Stimulated activated CD8-positive, alpha-beta memory T cell treated with anti-CD3 and anti-CD28 coated beads, Interleukin-4, amount 100 ng/mL, for 24 hours (primary cell): ENCODE results near the gene FSTL3.
"Not testable (repeated sequence)": the region's sequence is repeated elsewhere in the genome, so short reads cannot be mapped to it uniquely, and the experiment has no call there.

Experiments
- DNase-seq: peaks from one replicate; pipeline ENCODE4 v3.0.0-alpha.2; 2020; ENCODE audit warnings: low read depth

FSTL3 gene

GRCh38 chr19:661427-662196 is 14.6 kb upstream of the FSTL3 start:
- peak; percentile 40 for DNase-seq

- peak; percentile 59 for DNase-seq
Measured at GRCh38 chr19:662207-662961, 13.8 kb upstream of the FSTL3 start.

- DNase-seq: peak; percentile 93
Measured at GRCh38 chr19:662962-663681, 13.1 kb upstream of the FSTL3 start, which contains the start of gene RNF126. RNF126 (minus strand) TSS chr19:663214; CDS start chr19:663121, 93 bp downstream.

GRCh38 chr19:663682-664117 is 12.5 kb upstream of the FSTL3 start:
- no peak for DNase-seq

- DNase-seq: peak; percentile 70
Measured at GRCh38 chr19:664913-665443, 11.2 kb upstream of the FSTL3 start.

GRCh38 chr19:666985-667573 is 9.1 kb upstream of the FSTL3 start:
- not testable (repeated sequence) for DNase-seq

- not testable (repeated sequence) for DNase-seq
Measured at GRCh38 chr19:668675-669434, 7.3 kb upstream of the FSTL3 start.

- no peak for DNase-seq
Measured at GRCh38 chr19:670609-671075, 5.5 kb upstream of the FSTL3 start.

GRCh38 chr19:674282-675151 is 1.7 kb upstream of the FSTL3 start:
- DNase-seq: no peak

GRCh38 chr19:676007-676338 is 219 bp upstream of the FSTL3 start:
- DNase-seq: no peak

- DNase-seq: no peak
Measured at GRCh38 chr19:677201-677600, 1.0 kb downstream of the FSTL3 start.

- no peak for DNase-seq
Measured at GRCh38 chr19:677601-678436, 1.6 kb downstream of the FSTL3 start.

GRCh38 chr19:678791-679388 is 2.7 kb downstream of the FSTL3 start:
- no peak for DNase-seq

GRCh38 chr19:679418-680286 is 3.5 kb downstream of the FSTL3 start:
- DNase-seq: no peak

- peak; percentile 100 for DNase-seq
Measured at GRCh38 chr19:680287-681028, 4.3 kb downstream of the FSTL3 start.

GRCh38 chr19:681029-682019 is 5.1 kb downstream of the FSTL3 start:
- no peak for DNase-seq
